Nephron (organoid): ENCODE results near the gene GPI.
A peak's percentile ranks its signal among the peaks of the same experiment; 100 is the strongest.

Source experiments
- H3K27ac Mint-ChIP-seq, 3 experiments: 2 replicates each; pipeline ENCODE4 v1.8.0; 2020; ENCODE audit warnings: mixed read lengths in 3 of 3, mild to moderate bottlenecking in 2 of 3, moderate library complexity in 1 of 3
- H3K27me3 Mint-ChIP-seq: 2 replicates; pipeline ENCODE4 v1.8.0; 2021; ENCODE audit warnings: low read depth, mild to moderate bottlenecking, moderate library complexity, mixed read lengths
- H3K36me3 Mint-ChIP-seq: 2 replicates; pipeline ENCODE4 v1.8.0; 2020; ENCODE audit warnings: low read depth, mixed read lengths
- H3K4me1 Mint-ChIP-seq: 2 replicates; pipeline ENCODE4 v1.8.0; 2020; ENCODE audit warnings: mixed read lengths
- H3K4me3 Mint-ChIP-seq, 3 experiments: 2 replicates each; pipeline ENCODE4 v1.8.0; 2020; ENCODE audit warnings: mild to moderate bottlenecking in 3 of 3, mixed read lengths in 3 of 3, moderate library complexity in 2 of 3
- H3K9me3 Mint-ChIP-seq: 2 replicates; pipeline ENCODE4 v1.8.0; 2020; ENCODE audit warnings: mixed read lengths
- CTCF ChIP-seq, 3 experiments: fragments of 200-600 bp; sonication (generic); IDR thresholded peaks; one replicate each; pipeline ENCODE4 v1.5.0; 2021; ENCODE audit warnings: antibody characterized with exemption in 3 of 3; ENCODE audit not compliant: unreplicated experiment in 3 of 3

GPI gene

GRCh38 chr19:34332027-34332760 lies 32.8 kb upstream of the GPI start:
- H3K27me3 Mint-ChIP-seq = no peaks in the 10 kb centered on the region
- no peak overlapping the region for H3K27ac Mint-ChIP-seq
- no peak for TF ChIP-seq CTCF (IDR thresholded peaks at IDR 0.05; ENCODE audit: unreplicated experiment in 3 of 3)
- H3K36me3 Mint-ChIP-seq = peaks cover 56% of the 10 kb centered on the region
- no peak overlapping the region for H3K4me3 Mint-ChIP-seq
- H3K4me1 Mint-ChIP-seq = no peaks in the 10 kb centered on the region
- H3K9me3 Mint-ChIP-seq = no peaks in the 10 kb centered on the region

- H3K9me3 Mint-ChIP-seq = no peaks in the 10 kb centered on the region
- no peaks in the 10 kb centered on the region for H3K4me1 Mint-ChIP-seq
- TF ChIP-seq CTCF (IDR thresholded peaks at IDR 0.05; ENCODE audit: unreplicated experiment in 3 of 3) = no peak
- H3K27me3 Mint-ChIP-seq = no peaks in the 10 kb centered on the region
- no peak overlapping the region for H3K27ac Mint-ChIP-seq
- H3K36me3 Mint-ChIP-seq = peaks cover 61% of the 10 kb centered on the region
- H3K4me3 Mint-ChIP-seq = no peak overlapping the region
These were observed 29.1 kb upstream of the GPI start for GRCh38 chr19:34335914-34336313.

GRCh38 chr19:34336781-34337271 lies 28.2 kb upstream of the GPI start:
- H3K27me3 Mint-ChIP-seq = no peaks in the 10 kb centered on the region
- no peak overlapping the region for H3K27ac Mint-ChIP-seq
- H3K36me3 Mint-ChIP-seq = peaks cover 60% of the 10 kb centered on the region
- TF ChIP-seq CTCF (IDR thresholded peaks at IDR 0.05; ENCODE audit: unreplicated experiment in 3 of 3) = peak; percentile 67 to 76 (median 74)
- no peaks in the 10 kb centered on the region for H3K9me3 Mint-ChIP-seq
- H3K4me3 Mint-ChIP-seq = no peak overlapping the region
- no peaks in the 10 kb centered on the region for H3K4me1 Mint-ChIP-seq

- Mint-ChIP-seq H3K27ac (no peak overlapping the region), H3K36me3 (peaks cover 61% of the 10 kb centered on the region), H3K4me3 (no peak overlapping the region), H3K9me3 (no peaks in the 10 kb centered on the region), H3K27me3 (no peaks in the 10 kb centered on the region), H3K4me1 (no peaks in the 10 kb centered on the region)
- TF ChIP-seq CTCF (IDR thresholded peaks at IDR 0.05; ENCODE audit: unreplicated experiment in 3 of 3) = no peak
These were observed 27.3 kb upstream of the GPI start for GRCh38 chr19:34337739-34338138.

GRCh38 chr19:34341935-34342680 lies 22.9 kb upstream of the GPI start:
- Mint-ChIP-seq H3K27ac (no peak overlapping the region), H3K27me3 (no peaks in the 10 kb centered on the region)

More at GRCh38 chr19:34341935-34342680, 22.9 kb upstream of the GPI start:
- TF ChIP-seq CTCF (IDR thresholded peaks at IDR 0.05; ENCODE audit: unreplicated experiment in 3 of 3) = no peak
- Mint-ChIP-seq H3K4me1 (no peaks in the 10 kb centered on the region), H3K4me3 (no peak overlapping the region), H3K36me3 (peaks cover 77% of the 10 kb centered on the region), H3K9me3 (no peaks in the 10 kb centered on the region)
